NCI-H82 (cell line): ENCODE data around the gene ADAMTS17.

Experiments used
- DNase-seq: peaks from one replicate; lab custom pipeline; 2025; lab: John Stamatoyannopoulos, UW

Gene ADAMTS17

DNA sequence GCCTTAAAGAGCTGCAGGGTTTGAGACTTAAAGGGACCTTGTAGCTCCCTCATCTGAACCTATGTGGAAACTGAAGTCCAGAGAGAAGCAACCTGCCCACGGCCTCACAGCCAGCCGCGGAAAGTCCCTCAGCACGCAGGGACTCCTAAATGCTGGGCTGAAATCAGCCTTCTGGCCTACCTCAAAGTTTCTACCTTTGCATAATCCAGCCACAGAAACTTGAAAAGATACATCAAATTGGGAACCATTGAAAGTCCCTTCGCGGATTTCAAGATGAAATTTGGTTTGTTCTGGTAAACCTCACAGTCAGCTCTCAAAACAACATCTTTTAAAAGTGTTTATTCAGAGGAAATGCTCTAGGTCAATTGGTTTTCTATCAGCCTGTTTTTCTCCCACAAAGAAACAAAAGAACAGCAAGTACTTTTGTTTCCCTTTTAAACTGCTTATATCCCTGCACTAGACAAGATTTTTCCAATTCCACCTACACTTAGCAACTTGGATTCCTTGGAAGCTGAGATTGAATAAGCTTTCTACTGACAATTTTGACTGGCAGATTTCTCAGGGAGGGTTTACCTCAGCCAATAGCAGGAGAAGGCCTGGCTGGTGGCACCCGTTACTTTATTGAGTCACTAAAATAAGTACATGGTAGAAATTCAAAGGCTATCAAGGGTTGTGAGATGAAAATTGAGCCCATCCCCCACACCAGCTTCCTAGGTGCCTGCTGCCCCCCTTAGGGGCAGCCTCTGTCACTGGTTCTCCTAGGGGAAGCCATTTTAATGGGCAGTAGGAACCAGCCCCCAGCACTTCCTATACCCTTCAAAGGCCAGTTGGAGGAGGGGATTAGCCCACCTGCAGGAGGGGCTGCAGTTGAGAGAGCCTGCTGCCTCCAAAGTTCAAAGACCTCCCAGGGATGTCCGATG lies 171.2 kb downstream of the ADAMTS17 start:
- no peak for DNase-seq

DNA sequence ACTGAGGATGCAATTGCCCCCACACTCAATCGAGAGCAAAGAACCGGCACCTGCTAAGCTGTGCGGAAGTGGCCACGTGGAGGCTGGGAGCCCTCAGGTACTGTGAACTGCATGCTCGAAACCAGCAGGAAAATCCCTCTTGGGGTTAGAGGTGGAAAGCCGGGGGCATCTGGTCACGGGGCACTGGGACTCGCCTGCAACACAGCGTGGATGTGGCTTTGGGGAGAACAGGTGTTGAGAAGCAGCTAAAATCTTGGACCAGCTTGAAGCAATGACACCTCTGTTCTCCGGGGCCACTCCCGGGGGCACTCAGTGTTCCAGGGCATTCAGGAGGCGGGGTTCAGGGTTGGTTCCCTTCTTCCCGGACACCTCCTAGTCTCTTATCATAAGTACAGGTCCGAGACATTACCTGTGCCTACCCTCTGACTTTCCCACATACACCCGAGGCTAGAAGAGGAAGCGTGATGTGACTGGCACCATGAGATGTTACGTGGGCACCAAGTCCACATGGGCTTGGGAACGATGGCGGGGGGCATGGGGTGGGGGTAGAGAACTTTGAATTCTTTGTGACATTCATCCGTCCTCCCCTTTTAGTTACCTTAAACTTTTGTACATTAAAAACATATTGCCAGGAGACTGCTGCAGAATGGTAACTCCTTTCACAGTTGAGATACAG lies 172.0 kb downstream of the ADAMTS17 start:
- DNase-seq = no peak

DNA sequence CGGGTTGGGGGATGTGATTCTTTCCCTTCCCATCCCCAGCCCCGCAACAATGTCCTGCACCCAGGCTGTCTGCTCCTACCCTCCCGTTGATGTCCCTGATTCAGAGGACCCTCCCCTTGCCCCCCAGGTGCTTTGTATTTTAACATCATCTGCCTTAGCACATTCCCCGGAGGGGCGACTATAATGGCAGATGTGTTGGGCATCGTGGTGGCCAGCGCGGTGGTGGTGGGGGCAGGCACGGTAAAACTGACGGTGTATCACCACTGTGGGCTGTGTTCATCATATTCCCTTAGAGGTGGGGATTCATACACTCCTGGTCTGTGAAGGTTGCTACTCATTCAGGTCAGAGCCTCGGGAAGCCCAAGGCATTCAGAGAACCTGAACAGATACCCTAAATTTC lies 173.0 kb downstream of the ADAMTS17 start:
- DNase-seq = no peak

DNA sequence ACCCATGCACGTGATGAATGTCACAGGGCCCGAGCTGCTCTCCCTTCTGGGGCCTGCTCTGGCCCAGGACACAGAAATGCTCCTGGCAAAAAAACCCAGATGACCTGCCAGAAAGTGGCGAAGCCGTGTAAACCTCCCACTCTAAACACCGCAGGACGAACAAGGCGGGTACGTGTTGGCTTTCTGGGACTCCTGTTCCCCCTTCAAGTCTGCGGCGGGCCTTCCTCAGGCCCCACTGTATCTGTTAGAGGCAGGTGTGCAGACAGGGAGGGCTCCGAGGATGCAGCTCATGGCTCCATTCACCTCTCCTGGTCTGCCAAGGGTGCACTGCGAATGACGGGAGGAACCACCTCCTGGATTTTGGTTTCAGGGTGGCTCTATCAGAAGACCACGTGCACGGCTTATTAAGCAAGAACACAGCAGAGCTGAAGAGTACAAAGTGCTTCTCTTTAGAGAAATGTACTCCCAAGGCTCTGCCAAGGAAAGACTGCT lies 173.8 kb downstream of the ADAMTS17 start:
- DNase-seq = no peak

DNA sequence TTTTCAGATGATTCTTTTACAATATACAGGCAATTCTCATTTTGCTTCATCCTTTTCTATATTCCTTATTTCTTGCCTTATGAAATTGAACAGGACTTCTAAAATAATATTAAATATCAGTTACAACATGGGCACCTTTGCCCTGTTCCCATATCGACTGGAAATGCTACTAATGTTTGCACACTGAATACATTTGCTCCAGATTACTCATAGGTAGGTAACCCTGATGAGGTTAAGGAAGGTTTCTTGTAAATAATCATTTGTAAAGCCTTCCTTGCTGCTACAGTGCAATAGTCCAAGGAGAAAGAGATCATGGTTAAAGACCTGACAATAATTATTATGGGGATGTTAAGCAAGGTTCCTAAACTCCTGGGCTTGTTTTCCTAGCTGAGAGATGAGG lies 175.5 kb downstream of the ADAMTS17 start:
- DNase-seq = no peak

DNA sequence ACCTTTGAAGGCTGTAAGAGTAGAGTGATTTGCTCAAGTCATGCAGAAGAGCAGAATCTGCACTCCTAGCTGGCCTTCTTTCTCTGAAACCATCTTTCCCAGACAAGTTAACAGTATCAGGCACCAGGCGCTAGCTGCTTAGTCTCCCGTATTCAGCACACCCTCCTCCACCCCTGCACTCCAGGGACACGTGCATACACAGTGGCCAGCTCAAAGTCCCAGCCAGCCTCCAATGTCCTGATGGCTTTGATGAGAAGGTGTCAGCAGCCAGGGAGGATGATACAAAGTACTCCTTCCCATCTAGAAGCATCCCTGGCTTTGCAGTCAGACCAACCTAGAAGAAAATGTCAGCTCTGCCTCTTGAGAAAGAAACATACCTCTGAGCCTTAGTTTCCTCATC lies 177.8 kb downstream of the ADAMTS17 start:
- no peak for DNase-seq

DNA sequence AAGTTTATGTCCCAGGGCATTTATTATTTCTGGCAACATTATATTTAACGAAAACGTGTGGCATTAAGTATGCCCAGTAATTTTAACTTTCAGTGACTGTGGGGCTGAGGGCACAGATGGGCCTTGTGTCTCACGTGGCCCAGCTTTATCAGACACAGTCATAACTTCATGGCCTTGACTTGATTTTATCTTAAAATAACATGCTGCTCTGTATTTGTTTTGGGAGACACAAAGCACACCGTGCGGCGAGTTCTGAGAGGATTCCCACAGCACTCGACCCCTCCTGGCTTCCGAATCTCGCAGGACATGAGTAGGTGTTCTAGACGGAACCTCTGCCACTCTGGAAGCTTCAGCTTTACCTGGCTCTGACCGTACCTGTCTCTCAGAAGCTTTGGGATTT lies 180.8 kb downstream of the ADAMTS17 start:
- DNase-seq = no peak

DNA sequence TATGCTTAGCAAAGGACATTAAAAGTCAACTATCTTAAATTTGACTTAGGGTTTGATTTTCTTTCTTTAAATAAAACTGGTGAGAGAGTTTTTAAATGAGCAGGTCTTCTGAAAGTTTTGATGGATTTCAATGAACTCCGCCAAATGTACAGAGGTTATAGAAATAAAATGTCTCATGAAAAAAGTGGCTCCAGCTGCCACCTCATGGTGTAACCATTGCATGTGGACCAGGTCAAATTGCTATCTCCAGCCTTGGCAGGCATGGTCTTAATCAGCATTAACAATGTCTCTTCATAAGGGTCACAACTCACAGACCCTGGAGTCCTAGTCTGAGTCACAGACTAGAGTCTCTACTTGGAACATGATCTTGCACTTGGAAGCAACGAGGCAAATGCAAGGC lies 182.3 kb downstream of the ADAMTS17 start:
- no peak for DNase-seq

DNA sequence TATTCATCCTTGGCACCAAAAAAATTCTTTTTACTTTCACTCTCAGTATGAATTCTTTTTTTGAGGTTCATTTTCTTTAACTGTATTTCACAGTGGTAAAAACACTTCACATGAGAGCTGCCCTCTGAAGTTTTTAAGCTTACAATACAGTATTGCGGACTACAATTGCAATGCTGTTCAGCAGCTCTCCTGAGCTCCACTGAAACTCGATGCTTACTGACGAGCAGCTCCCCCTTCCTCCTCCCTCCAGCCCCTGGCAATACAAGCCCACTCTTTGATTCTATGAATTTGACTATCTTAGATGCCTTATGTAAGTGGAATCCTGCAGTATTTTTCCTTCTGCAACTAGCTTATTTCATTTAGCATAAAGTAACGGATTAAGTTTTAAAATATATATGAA lies 183.4 kb downstream of the ADAMTS17 start:
- DNase-seq = no peak

DNA sequence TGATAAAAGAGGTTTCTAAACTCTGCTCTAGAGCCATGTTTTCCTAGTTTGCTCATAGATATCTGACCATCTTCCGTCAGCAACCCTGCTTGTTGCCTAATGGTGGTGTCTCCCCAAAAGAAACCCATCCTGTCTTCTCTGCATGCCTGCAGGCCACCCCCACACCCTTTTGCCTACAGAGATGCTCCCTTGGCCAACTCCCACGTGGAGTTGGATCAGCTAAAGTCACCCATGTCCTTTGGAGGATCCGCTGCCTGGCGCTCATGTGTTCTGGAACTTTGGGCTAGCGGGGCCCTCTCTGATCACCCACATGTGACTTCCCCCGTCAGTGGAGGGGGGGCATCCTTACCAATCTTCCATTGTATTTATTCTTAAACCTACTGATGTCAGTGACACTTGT lies 185.6 kb downstream of the ADAMTS17 start:
- DNase-seq = no peak

DNA sequence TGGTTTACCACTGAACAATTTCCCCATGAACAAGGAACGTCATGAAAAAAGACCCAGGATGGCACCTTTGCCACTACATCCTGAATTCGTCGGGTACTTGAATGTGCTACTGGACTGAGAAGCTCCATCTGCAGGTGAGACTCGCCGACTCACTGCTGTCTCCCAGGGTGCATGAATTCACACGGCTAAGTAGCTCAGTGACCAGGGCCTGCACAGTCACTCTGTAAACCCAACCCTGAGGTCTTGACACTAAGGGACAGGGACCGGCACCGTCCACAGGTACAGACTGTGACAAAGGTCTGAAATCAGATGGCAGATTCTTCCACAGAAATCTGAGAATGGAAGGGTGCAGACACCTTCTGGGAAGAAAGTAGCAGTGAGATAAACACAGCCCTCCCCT lies 187.4 kb downstream of the ADAMTS17 start:
- no peak for DNase-seq

DNA sequence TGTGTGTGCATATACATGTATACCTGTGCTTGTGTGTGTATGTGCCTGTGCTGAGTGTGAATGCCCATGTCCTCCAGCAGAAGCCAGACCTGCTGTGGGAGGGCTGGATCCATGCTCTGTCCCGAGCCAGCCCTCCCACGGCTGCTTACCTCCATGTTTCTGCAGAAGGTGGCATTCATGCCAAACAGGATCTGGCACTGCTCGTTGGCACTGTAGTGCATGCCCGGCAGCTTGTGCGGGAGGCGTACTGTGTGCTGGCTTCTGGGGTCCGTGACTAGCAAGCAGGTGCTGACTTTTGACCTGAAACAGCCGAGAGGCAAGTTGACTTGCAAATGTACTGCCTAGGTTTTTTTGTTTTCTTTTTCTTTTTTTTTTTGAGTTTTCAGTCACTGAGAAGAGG lies 189.3 kb downstream of the ADAMTS17 start:
- DNase-seq = no peak

DNA sequence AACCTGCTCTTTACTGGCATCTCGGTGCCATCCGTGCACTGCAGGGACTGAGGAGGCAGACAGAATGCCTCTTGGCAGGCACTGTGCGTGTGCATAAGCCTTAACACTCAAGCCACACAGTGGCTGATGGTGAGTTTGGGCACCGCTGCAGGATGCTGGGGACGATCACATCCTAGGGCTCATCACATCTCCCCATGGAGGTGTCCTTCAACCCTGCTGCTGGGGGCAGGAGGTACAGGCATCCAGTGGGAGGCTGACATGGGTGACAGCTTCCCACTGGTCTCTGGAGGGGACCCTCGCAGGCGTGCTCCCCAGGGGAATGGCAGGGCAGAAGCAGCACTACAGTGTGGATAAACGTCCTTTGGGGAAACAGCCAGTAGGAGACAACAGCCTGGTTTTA lies 190.9 kb downstream of the ADAMTS17 start:
- no peak for DNase-seq

DNA sequence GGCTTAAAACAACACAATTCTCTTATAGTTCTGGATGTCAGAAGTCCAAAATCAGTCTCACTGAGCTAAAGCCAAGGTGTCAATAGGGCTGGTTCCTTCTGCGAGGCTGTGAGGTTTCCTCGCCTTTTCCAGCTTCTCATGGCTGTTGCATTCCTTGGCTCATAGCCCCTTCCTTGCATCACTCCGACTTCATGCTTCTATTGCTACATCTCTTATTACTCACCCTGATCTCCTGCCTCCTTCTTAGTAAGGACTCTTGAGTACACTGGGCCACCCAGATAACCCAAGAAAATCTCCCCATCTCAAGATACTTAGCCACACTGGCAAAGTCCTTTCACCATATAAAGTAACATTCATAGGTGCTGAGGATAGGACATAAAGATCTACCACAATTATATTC lies 193.9 kb downstream of the ADAMTS17 start:
- DNase-seq = no peak

DNA sequence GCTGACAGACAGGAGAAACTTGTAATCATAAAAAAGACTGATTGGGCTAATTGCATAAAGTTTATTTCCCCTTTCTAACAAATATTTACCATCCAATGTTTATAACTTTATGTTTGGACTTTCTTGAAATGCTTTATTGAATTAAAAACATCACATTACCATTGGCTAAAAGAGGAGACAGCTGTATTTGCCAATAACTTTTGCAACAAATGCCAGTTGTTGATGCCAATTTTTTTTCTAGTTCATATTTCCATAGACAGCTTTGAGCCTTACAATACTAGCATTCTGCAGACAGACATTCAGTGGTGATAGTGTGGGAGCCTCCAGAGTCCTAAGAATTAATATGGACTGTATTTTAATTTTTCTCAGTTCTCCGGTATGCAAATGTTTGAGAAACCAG lies 198.4 kb downstream of the ADAMTS17 start:
- no peak for DNase-seq

DNA sequence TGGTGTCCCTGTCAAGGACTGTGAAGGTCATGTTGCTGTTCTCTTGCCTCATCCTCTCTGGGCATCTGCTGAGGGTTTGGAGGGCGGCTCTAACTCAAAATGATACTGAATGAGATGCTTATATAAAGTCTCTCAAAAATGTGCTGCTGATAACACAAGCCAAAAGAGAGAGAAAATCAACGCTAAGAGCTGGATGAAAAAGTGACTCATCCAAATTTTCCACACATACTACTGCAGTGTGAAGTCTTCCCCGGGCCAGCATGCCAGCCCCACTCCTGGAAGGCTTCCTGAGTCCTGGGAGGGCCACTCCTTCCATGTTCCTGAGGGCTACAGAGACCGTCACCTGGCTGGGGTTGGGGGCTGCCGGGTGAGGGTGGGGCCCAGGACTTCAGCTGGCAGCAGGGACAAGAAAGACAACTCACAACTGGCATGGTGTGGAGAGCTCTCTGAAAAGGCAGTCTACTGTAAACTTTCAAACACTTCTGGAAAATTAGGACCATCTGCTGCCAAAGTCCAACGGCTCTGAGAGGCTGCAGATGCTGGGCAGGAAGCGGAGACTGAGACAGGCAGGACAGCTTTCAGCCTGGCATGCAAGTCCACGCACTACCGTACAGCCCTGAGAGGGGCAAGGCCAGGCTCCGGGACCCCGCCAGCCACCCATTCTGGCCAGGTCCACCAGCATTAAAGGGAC lies 200.3 kb downstream of the ADAMTS17 start:
- DNase-seq = no peak

DNA sequence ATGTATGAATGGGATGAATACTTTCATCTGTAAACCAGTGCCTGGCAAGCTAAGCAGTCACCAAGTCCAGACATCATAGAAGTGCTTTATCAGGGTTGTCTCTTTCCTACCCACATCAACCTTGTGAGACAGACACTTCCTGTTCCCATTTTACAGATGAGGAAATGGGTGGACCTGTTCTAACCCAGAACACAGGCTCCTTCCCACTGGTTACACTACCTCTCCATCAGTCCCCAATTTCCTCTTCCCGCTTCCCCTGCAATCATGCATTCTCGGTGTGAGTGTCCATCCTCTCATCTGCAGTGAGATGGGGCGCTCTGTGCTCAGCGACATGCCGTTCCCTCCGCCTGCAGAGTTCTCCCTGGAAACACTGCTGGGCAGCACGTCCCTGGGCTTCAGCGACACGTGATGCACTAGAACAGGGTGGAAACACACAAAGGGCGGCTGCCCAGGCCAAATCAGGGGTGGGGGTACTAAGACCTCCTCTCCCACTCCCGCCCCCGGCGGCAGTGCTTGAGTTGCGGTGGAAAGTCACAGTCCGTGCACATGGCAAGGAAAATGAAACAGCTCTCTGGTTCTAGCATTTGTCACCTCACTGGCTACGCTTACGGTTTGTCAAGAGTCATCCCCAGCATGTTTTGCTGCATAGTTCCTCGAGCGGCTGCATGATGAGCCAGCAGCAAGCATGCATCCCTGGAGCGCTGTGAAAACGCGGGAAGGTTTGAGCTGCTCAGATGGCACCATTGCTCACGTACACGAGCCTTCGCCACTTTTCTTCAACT lies 201.1 kb downstream of the ADAMTS17 start:
- no peak for DNase-seq

DNA sequence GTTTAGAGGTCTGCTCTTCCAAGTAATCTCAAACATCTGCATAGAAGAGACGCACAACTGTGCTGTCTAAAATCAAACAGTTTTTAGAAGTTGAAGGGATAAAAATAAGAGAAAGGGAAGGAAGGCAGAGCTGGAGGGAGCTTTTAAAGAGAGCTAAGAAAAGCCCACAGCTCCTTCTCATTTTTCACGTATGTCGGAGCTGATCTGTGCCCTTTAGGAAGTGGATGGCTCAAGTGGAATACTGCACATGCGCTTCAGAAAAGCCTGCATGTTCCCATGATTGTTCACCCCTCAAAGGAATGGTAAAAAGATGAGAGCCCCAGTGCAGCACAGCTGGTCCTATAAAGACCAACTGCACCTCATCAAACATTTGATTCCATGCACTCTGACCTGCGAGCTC lies 207.2 kb downstream of the ADAMTS17 start:
- no peak for DNase-seq

DNA sequence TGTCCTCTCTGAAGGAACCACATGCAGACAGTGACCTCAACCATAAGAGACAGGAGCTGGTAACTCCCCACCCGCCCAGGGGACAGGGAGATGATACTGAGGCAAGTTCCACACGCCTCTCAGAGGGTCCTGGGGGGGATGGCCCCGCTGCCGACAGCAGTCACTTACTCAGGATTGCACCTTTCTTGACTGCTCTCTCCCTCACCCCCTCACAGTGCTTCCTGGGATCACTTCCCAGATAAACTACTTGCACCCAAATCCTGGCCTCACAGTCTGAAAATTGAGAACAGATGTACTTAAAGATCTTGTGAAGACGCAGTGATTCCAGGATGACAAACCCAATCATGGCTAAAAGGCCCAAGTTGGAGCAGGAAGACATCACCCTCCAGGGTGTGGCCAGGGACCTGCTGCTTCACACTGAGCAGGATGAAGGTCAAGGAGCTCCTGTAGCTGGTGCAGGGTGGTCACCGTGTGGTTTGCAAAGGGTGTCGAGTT lies 207.6 kb downstream of the ADAMTS17 start:
- no peak for DNase-seq

DNA sequence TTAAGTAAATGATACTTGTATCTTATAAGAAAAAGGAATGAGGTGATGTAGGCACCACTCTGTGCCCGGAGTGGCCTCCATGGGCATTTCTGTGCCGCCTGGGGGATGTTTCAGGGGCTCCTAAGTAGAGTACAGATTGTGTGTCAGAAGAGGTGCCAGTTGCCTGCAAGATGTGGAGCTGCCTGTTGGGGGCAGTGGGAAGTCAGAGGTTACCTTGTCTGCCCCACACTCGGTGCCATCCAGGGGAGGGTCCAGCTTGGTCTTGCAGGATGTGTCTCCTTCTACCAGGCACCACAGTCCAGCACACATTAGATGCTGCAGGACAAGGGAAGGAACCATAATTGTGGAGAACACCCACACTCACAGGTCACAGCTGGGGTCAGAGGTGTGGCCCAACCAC lies 208.8 kb downstream of the ADAMTS17 start:
- DNase-seq = no peak

DNA sequence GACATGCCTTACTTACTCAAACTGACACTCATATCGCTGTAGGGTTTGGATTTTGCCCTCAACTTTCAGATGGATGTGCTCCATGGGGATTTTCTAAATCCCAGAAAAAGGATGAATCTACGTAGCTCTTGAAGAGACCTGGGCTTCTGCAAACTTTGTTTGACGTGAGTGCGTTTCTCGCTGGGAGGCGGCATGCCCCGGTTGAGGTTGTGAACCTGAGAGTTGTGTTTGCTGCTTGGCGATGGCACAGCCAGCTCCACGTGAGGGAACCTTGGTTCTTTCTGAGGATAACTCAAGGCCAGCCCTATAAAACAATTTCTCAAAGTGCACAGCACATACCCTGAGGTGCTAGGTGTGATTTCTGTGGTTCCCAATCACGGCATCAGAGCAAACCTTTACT lies 209.5 kb downstream of the ADAMTS17 start:
- DNase-seq = peak; percentile 39
